ENCODE data around the gene CERK. TPM values are rescaled to one million over a fixed set of nuclear protein-coding genes. Genes with fewer than 3 reads are reported as not detected.
A peak's percentile ranks its signal among the peaks of the same experiment; 100 is the strongest.
"Not testable (repeated sequence)": the region's sequence is repeated elsewhere in the genome, so short reads cannot be mapped to it uniquely, and the experiment has no call there.

CERK gene
- total RNA-seq, 1 donor from 2014 or later = 102 TPM

- Mint-ChIP-seq H3K36me3 (ENCODE audit: low read depth) (peaks cover 10% of the 10 kb centered on the region), H3K9me3 (peaks cover 4% of the 10 kb centered on the region), H3K27ac (ENCODE audit: unreplicated experiment) (no peak overlapping the region), H3K4me1 (peaks cover 32% of the 10 kb centered on the region), H3K27me3 (ENCODE audit: low read depth) (no peaks in the 10 kb centered on the region), H3K4me3 (no peak overlapping the region)
- TF ChIP-seq, protein P1, sequence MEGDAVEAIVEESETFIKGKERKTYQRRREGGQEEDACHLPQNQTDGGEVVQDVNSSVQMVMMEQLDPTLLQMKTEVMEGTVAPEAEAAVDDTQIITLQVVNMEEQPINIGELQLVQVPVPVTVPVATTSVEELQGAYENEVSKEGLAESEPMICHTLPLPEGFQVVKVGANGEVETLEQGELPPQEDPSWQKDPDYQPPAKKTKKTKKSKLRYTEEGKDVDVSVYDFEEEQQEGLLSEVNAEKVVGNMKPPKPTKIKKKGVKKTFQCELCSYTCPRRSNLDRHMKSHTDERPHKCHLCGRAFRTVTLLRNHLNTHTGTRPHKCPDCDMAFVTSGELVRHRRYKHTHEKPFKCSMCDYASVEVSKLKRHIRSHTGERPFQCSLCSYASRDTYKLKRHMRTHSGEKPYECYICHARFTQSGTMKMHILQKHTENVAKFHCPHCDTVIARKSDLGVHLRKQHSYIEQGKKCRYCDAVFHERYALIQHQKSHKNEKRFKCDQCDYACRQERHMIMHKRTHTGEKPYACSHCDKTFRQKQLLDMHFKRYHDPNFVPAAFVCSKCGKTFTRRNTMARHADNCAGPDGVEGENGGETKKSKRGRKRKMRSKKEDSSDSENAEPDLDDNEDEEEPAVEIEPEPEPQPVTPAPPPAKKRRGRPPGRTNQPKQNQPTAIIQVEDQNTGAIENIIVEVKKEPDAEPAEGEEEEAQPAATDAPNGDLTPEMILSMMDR (conservative IDR thresholded peaks at IDR 0.05) = no peak
- DNase-seq (ENCODE audit: low read depth, low spot score) = no peak
Observed at GRCh38 chr22:46646531-46647215, 91.4 kb downstream of the CERK start.

- Mint-ChIP-seq H3K36me3 (ENCODE audit: low read depth) (peaks cover 10% of the 10 kb centered on the region), H3K4me1 (peaks cover 36% of the 10 kb centered on the region)
- not testable (repeated sequence) for H3K27me3 Mint-ChIP-seq (ENCODE audit: low read depth); H3K27ac Mint-ChIP-seq (ENCODE audit: unreplicated experiment); DNase-seq (ENCODE audit: low read depth, low spot score); H3K4me3 Mint-ChIP-seq; H3K9me3 Mint-ChIP-seq
Observed at GRCh38 chr22:46642840-46643480, 95.1 kb downstream of the CERK start.

- peak overlapping the region; percentile 11 for H3K4me3 Mint-ChIP-seq
- H3K27me3 Mint-ChIP-seq (ENCODE audit: low read depth) = no peaks in the 10 kb centered on the region
- H3K4me1 Mint-ChIP-seq = peaks cover 36% of the 10 kb centered on the region
- DNase-seq (ENCODE audit: low read depth, low spot score) = no peak
- H3K9me3 Mint-ChIP-seq = peaks cover 4% of the 10 kb centered on the region
- TF ChIP-seq, protein P1 (conservative IDR thresholded peaks at IDR 0.05) = no peak
- peak overlapping the region; percentile 84 for H3K27ac Mint-ChIP-seq (ENCODE audit: unreplicated experiment)
- peaks cover 10% of the 10 kb centered on the region for H3K36me3 Mint-ChIP-seq (ENCODE audit: low read depth)
Observed at GRCh38 chr22:46641811-46642266, 96.2 kb downstream of the CERK start.

DNA sequence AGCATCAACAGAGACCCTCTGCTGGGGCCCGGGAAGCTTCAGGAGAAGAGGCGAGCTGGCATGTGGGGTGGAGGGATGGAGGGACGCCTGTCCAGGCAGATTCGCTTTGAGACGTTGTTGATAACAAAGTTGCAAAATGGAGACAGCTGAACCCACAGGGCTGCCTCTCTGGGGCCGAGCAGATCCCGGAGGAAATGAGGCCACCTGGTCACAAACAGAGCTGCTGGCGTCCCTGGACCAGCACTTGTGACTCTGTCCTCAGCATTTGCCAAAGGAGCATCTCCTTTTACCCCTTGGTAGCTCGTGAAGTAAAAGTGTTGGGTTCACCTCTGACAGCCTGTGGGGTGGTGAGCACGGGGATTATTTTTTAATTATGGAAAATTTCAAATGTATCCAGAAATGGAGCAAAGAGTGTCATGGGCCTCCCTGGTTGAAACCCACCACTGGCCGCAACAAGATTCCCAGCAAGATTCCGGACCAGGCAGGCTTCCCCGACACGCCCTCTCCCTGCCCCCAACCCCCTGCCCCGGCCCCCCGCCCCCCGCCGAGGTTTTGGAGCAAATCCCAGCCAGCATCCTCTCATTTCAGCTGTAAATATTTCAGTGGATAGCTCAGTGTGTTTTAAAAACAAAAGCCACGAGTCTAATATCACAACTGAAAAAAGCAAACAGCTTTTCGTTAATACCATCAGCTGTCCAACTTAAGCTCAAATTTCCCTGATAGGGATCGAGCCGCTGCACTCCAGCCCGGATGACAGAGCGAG lies 97.6 kb downstream of the CERK start:
- Mint-ChIP-seq H3K27me3 (ENCODE audit: low read depth) (no peaks in the 10 kb centered on the region), H3K4me1 (peaks cover 36% of the 10 kb centered on the region), H3K36me3 (ENCODE audit: low read depth) (peaks cover 10% of the 10 kb centered on the region), H3K4me3 (no peak overlapping the region), H3K27ac (ENCODE audit: unreplicated experiment) (no peak overlapping the region), H3K9me3 (peaks cover 4% of the 10 kb centered on the region)
- no peak for DNase-seq (ENCODE audit: low read depth, low spot score)
- TF ChIP-seq, protein P1 (conservative IDR thresholded peaks at IDR 0.05) = no peak

DNA sequence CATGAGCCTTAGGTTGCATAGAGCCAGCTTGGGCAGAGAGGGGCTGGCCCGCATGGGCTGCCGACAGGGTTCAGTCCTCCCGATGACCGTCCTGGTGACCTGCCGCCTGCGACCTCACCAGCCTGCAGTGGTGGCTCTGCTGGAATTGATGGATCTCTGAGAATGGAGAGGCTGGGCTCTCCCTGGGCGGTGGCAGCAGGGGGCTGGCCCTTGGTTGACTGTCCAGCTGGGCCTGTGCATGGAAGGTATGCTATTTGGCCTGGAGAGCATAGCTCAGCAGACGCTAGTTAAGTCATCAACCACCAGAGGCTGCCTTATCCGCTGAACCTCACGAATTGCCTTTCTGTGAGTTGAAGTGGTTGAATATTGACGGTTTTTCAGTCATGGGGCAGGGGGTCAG lies 98.2 kb downstream of the CERK start:
- Mint-ChIP-seq H3K4me3 (no peak overlapping the region), H3K27me3 (ENCODE audit: low read depth) (no peaks in the 10 kb centered on the region), H3K9me3 (peaks cover 4% of the 10 kb centered on the region), H3K36me3 (ENCODE audit: low read depth) (peaks cover 10% of the 10 kb centered on the region), H3K27ac (ENCODE audit: unreplicated experiment) (no peak overlapping the region), H3K4me1 (peaks cover 36% of the 10 kb centered on the region)
- DNase-seq (ENCODE audit: low read depth, low spot score) = no peak
- TF ChIP-seq, protein P1 (conservative IDR thresholded peaks at IDR 0.05) = no peak

Measured in neural crest cell (in vitro differentiated cells).